Transverse colon (tissue), 4 donors: ENCODE results near the gene TMEM132D. TPM values are rescaled to one million over a fixed set of nuclear protein-coding genes. Genes with fewer than 3 reads are reported as not detected.

Experiments used
- DNase-seq: peaks from one replicate; pipeline ENCODE4 v3.0.0-alpha.2; 2019
- H3K27ac ChIP-seq, 4 donors: fragments of 200-600 bp; sonication (generic); 2 replicates each; pipeline ENCODE4 v1.5.1; 2016 to 2018; ENCODE audit warnings: inconsistent platforms in 4 of 4
- H3K27me3 ChIP-seq: fragments of 200-600 bp; sonication (generic); 2 replicates; pipeline ENCODE4 v1.5.1; 2017; ENCODE audit warnings: inconsistent platforms
- H3K36me3 ChIP-seq, 4 donors: fragments of 200-600 bp; sonication (generic); 2 replicates each; pipeline ENCODE4 v1.5.1; 2017 to 2019; ENCODE audit warnings: inconsistent platforms in 4 of 4
- H3K4me1 ChIP-seq, 4 donors: fragments of 200-600 bp; sonication (generic); 2 replicates each; pipeline ENCODE4 v1.5.1; 2017 to 2020; ENCODE audit warnings: inconsistent platforms in 4 of 4
- H3K4me3 ChIP-seq, 4 donors: fragments of 200-600 bp; sonication (generic); 1 replicate in 1 of 4; 2 replicates in 3 of 4; pipeline versions ENCODE4 v1.5.1 to v1.6.1; 2017 to 2019; ENCODE audit warnings: inconsistent platforms in 4 of 4
- H3K9me3 ChIP-seq, 2 donors: fragments of 200-600 bp; sonication (generic); 2 replicates each; pipeline ENCODE4 v1.5.1; 2017 to 2019; ENCODE audit warnings: inconsistent platforms in 2 of 2
- EP300 ChIP-seq: sonication (generic); formaldehyde crosslinking; IDR thresholded peaks from one replicate; pipeline ENCODE4 v1.6.1; 2017; ENCODE audit warnings: antibody characterized with exemption, low read depth
- POLR2A ChIP-seq: fragments of 450-650 bp; IDR thresholded peaks from one replicate; pipeline ENCODE4 v1.6.1; 2016; ENCODE audit warnings: antibody characterized with exemption, mild to moderate bottlenecking, moderate library complexity
- POLR2AphosphoS5 ChIP-seq, 3 donors: sonication (generic); formaldehyde crosslinking; IDR thresholded peaks; one replicate each; pipeline ENCODE4 v1.6.1; 2016; ENCODE audit warnings: antibody characterized with exemption in 3 of 3
- WGBS, 2 donors: methylation state at CpG; one replicate each; pipeline ENCODE4 v1.1.5; 2018; ENCODE audit warnings: low coverage in 1 of 2; 5-methylcytosine and 5-hydroxymethylcytosine counted together
- in situ Hi-C, 4 donors: fragments of 200-750 bp; cut with MboI; loops; one replicate each; pipeline versions ENCODE4 v1.15.0 to v1.15.1; 2017; ENCODE audit warnings: low sequenced_read_pairs in 3 of 4, low pct_ligation_motif_present in 1 of 4, low pct_unique_long_range_greater_than_20kb in 1 of 4
- intact Hi-C: fragments of 100-400 bp; cut with DNase I; formaldehyde crosslinking; loops from one replicate; pipeline ENCODE4 v1.15.1; 2023; ENCODE audit warnings: low total_unique reads
- total RNA-seq, 4 donors: library from RNA; depleted of rRNA; stranded (reverse); fragments of >200 nt; gene quantifications; one replicate each; pipeline ENCODE4 v1.1.0, GENCODE V29; 2016
- TF ChIP-seq, protein P1 (sequence below), 5 experiments: fragments of 200-600 bp in 3 of 5; fragments of 450-650 bp in 2 of 5; sonication (generic) in 3 of 5; IDR thresholded peaks; 1 replicate in 2 of 5; 2 replicates in 3 of 5; pipeline ENCODE4 v1.5.1; 2016 to 2017; ENCODE audit warnings: antibody characterized with exemption in 5 of 5, inconsistent platforms in 3 of 5, mild to moderate bottlenecking in 2 of 5, moderate library complexity in 1 of 5

Gene TMEM132D
- total RNA-seq, 4 donors from 2014 or later = 0.48 to 0.55 TPM; not detected in 2

DNA sequence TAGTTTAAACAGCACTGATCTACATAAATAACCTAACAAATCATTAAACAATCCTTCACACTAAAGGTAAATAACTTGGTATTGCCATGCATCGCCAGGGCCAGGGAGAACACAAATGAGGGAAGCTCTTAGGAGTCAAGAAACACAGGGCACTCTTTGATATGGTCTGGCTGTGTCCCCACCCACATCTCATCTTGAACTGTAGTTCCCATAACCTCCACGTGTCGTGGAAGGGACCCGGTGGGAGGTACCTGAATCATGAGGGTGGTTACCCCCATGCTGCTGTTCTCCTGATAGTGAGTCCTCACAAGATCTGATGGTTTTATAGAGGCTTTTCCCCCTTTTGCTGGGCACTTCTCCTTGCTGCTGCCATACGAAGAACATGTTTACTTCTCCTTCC is 17.3 kb downstream of the TMEM132D start:
- Histone ChIP-seq H3K36me3 (no peaks in the 10 kb centered on the region), H3K4me3 (no peak overlapping the region), H3K27ac (no peak overlapping the region), H3K4me1 (no peaks in the 10 kb centered on the region), H3K27me3 (no peaks in the 10 kb centered on the region), H3K9me3 (no peaks in the 10 kb centered on the region)
- WGBS, 2 donors = 53 to 63% methylated on average over 5 of the region's 5 CpGs
- no peak for DNase-seq
- TF ChIP-seq POLR2A (no peak), EP300 (no peak), POLR2AphosphoS5 (IDR thresholded peaks at IDR 0.05) (no peak)
- TF ChIP-seq, protein P1, sequence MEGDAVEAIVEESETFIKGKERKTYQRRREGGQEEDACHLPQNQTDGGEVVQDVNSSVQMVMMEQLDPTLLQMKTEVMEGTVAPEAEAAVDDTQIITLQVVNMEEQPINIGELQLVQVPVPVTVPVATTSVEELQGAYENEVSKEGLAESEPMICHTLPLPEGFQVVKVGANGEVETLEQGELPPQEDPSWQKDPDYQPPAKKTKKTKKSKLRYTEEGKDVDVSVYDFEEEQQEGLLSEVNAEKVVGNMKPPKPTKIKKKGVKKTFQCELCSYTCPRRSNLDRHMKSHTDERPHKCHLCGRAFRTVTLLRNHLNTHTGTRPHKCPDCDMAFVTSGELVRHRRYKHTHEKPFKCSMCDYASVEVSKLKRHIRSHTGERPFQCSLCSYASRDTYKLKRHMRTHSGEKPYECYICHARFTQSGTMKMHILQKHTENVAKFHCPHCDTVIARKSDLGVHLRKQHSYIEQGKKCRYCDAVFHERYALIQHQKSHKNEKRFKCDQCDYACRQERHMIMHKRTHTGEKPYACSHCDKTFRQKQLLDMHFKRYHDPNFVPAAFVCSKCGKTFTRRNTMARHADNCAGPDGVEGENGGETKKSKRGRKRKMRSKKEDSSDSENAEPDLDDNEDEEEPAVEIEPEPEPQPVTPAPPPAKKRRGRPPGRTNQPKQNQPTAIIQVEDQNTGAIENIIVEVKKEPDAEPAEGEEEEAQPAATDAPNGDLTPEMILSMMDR (IDR thresholded peaks at IDR 0.05) = no peak
- in situ Hi-C loops (no loop called here), intact Hi-C loops (no loop called here)

DNA sequence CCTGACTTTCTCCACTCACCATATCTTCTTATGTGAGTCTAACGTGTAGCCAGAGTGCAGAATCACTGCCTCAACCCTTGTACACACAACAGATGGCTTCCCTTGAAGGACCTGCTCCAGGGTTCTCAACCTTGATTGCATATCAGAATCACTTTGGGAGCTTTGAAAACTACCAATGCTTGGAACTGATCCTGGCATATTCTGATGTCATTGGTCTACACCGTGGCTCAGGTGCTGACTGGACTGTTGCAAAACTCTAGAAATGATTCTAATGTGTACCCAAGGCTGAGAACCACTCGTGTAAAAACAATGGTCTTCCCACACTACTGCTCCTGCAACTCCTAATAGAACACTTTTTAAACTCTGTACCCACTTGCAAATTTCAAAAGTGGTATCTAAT is 18.5 kb downstream of the TMEM132D start:
- Histone ChIP-seq H3K27me3 (no peaks in the 10 kb centered on the region), H3K27ac (no peak overlapping the region), H3K4me3 (no peak overlapping the region), H3K9me3 (no peaks in the 10 kb centered on the region), H3K4me1 (no peaks in the 10 kb centered on the region), H3K36me3 (no peaks in the 10 kb centered on the region)
- in situ Hi-C loops = no loop called here
- no peak for DNase-seq
- WGBS, 2 donors = 3 to 19% methylated on average over 3 of the region's 3 CpGs
- intact Hi-C loops = no loop called here
- TF ChIP-seq, protein P1 (IDR thresholded peaks at IDR 0.05) = no peak
- no peak for TF ChIP-seq POLR2A
- no peak for TF ChIP-seq EP300
- TF ChIP-seq POLR2AphosphoS5 (IDR thresholded peaks at IDR 0.05) = no peak

DNA sequence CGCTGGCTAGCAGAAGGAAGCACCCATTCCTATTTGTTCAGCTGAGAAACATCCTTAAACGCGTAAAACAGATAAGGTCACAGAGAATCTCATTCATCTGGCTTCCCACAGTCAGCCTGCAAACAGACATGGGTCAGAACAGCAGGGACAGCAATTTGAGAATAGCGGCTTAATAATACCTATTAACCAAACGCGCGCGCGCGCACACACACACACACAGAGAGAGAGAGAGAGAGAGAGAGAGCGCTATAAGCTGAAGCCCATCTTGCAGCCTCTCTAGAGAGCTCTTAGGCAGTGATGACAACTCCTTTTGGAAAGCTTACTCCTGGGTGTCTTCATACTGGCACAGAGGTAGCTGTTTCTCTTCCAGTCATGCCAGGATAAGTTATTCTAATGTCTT is 26.4 kb downstream of the TMEM132D start:
- Histone ChIP-seq H3K36me3 (no peaks in the 10 kb centered on the region), H3K4me1 (no peaks in the 10 kb centered on the region), H3K4me3 (no peak overlapping the region), H3K27ac (no peak overlapping the region), H3K27me3 (no peaks in the 10 kb centered on the region), H3K9me3 (no peaks in the 10 kb centered on the region)
- TF ChIP-seq EP300 (no peak), POLR2A (no peak), POLR2AphosphoS5 (IDR thresholded peaks at IDR 0.05) (no peak)
- TF ChIP-seq, protein P1 (IDR thresholded peaks at IDR 0.05) = no peak
- DNase-seq = no peak
- intact Hi-C loops = no loop called here
- in situ Hi-C loops = no loop called here
- 60 to 89% methylated on average over 1 to 11 of the region's 11 CpGs for WGBS, 2 donors

DNA sequence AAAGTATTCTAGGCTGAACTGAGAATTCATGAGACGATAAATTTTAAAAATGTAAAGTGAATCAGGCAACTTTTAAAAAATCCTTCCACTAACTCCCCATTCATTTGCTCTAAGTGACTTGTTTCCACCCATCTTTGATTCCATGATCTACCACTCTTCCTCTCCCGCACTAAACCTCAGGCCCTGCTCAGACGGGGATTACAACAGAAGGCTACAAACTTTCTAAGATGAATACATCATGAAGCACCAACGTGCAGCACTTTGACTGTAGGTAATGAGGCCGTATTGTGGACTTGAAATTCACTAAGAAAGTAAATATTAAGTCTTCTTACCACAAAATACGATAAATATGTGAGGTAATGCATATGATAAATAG is 30.0 kb downstream of the TMEM132D start:
- no peak for DNase-seq
- TF ChIP-seq EP300 = no peak
- TF ChIP-seq POLR2A = no peak
- TF ChIP-seq, protein P1 (IDR thresholded peaks at IDR 0.05) = no peak
- no peak for TF ChIP-seq POLR2AphosphoS5 (IDR thresholded peaks at IDR 0.05)
- Histone ChIP-seq H3K4me3 (no peak overlapping the region), H3K36me3 (no peaks in the 10 kb centered on the region), H3K9me3 (no peaks in the 10 kb centered on the region), H3K27ac (no peak overlapping the region), H3K4me1 (no peaks in the 10 kb centered on the region), H3K27me3 (no peaks in the 10 kb centered on the region)
- intact Hi-C loops = no loop called here
- 74 to 80% methylated on average over 6 of the region's 6 CpGs for WGBS, 2 donors
- in situ Hi-C loops = no loop called here
